HG03095 (cell line): ENCODE measurements around the gene KRT12.

Experiments
- ATAC-seq: cut with Tn5 transposase; IDR thresholded peaks from one replicate; pipeline ENCODE4 v1.9.1; 2021; ENCODE audit warnings: moderate library complexity; ENCODE audit not compliant: unreplicated experiment

Gene KRT12

GRCh38 chr17:40848583-40849235 lies 18.3 kb downstream of the KRT12 start:
- ATAC-seq, result no peak

- no peak for ATAC-seq
These were observed 20.4 kb downstream of the KRT12 start for GRCh38 chr17:40846515-40847144.

DNA sequence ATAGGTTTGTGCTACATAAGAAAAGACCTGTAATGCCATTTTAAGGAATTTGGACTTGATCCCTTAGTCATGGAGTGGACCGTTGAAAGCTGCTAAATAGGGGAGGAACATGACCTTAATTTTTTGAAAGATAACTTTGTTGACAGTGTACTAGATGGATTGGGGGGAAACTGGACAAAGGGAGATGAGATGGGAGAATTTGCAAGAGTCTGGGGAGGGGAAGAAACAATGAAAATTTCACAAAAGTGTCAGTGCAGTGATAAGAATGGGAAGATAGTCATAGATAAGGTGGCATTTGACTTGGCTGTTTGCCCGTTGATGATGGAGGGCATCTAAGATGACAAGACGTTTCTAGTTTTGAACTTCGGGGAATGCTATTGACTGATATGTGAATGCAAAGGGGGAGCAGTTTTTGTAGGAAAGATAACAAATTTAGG lies 22.3 kb downstream of the KRT12 start:
- no peak for ATAC-seq

- ATAC-seq, result no peak
These were observed 23.8 kb downstream of the KRT12 start for GRCh38 chr17:40843242-40843641.

DNA sequence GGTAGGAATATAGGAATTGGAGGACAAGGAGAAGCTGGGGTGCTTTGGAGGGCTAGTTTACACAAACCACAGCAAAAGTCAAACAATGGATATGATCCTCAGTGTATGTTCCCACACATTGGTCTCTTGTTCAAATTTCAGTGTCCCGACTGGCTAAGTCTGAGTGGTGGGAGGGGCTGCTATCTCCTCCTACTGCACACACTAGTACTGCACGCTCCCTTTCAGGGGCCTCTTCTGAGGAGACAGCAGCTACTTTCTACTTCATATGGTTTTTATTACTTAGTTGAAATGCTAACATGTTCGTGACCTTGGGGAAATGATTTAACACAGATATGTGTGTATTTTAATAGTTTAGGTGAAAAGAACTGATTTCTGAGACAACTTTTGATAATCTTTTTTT lies 25.8 kb downstream of the KRT12 start:
- no peak for ATAC-seq

DNA sequence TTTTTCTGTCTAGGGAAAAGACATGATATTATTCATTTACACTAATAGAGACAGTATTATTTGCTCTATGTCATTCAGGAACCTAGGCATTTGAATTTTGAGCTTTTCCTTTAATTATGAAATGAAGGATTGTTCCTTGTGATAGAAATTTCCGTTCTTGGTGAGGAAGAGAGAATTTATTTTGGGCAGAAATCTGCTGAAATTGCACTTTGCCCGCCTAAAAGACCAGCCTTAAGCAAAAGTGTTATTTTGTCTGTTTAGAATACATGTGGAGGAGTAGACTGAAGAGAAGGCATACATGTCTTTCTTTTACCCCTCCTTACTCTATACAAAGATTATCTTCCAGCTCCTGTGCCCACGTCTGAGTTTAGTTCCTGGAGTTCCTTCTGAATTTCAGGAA lies 27.8 kb downstream of the KRT12 start:
- ATAC-seq, result no peak

- no peak for ATAC-seq
These were observed 31.0 kb downstream of the KRT12 start for GRCh38 chr17:40836020-40836419.

DNA sequence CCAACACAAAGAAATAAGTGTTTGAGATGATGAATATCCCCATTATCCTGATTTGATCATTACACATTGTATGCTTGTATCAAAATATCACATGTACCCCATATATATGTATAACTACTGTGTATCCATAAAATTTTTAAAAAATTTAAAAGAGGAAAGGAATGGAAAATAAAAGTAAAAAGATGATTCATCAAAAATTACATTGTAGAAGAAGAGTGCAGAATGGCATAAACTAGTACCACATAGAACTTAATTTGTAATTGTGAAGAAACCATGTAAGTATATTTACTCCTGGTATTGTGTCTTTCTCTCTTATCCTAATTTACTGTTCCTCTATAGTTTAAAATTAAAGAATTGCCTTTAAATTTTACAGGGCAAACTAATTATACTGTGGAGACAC lies 33.1 kb downstream of the KRT12 start:
- no peak for ATAC-seq

DNA sequence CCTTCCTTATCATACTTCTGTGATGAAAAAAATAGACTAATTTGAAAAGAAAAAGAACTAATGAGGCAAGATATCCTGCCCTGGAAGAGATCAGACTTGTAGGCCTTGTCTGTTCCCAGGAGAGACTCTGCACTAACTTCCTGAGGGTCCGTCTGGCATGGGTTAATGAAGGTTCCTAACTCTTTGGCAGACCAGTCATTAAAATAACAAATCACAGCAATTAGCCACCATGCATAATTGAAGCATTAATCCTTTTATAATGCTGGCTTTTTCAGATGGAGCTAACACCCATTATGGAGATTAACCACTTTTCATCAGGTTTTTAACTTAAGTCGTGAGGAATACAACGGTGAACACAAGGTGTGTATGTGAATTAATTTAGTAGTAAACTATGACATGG lies 34.2 kb downstream of the KRT12 start:
- ATAC-seq, result no peak

DNA sequence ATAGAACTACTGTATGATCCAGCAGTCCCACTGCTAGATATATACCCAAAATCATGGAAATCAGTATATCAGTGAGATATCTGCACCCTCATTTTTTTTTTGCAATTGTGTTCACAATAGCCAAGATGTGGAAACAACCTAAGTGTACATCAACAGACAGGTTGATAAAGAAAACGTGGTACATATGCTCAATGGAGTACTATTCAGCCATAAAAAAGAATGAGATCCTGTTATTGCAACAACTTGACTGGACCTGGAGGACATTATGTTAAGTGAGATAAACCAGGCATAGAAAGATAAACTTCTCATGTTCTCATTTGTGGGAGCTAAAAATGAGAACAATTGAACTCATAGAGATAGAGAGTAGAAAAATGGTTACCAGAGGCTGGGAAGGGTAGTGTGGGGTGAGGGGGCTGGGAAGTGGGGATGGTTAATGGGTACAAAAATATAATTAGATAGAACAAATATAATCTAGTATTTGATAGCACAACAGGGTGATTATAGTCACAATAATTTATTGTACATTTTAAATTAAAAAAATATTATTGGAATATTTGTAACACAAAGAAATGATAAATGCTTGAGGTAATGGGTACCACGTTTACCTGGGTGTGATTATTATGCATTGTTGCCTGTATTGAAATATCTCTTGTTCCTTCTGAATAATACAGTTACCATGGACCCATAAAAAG lies 36.8 kb downstream of the KRT12 start:
- ATAC-seq, result no peak

DNA sequence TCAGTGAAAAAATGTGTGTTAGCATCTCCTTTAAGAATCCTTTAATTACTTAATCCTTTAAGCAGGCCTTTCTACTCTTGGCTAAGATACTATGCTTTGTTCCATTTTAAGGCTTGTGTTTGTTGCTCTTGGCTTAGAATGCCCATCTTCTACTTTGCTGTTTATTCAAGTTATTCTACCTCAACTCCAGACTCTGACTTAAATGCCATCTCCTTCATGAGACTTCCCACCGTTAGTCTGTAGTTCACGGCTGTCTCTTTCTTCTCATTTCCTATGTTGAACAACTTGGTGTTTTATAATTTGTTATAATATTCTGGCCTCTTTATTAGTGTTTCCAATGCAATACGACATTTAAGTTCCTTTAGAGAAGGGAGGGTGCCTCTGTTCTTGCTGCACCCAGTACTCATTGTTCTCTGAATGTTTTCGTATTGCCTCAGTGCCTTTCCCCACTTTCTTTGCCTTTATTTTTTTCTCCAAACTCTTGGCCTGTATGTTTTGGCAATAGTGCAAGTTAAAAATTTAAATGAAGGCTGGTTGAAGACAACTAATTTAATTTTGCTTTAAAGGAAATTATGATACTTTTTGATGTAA lies 38.5 kb downstream of the KRT12 start:
- ATAC-seq, result no peak

- no peak for ATAC-seq
These were observed 39.1 kb downstream of the KRT12 start for GRCh38 chr17:40827746-40828453.

GRCh38 chr17:40825599-40825998 lies 41.4 kb downstream of the KRT12 start:
- no peak for ATAC-seq

- ATAC-seq, result no peak
These were observed 42.8 kb downstream of the KRT12 start for GRCh38 chr17:40824015-40824832.

DNA sequence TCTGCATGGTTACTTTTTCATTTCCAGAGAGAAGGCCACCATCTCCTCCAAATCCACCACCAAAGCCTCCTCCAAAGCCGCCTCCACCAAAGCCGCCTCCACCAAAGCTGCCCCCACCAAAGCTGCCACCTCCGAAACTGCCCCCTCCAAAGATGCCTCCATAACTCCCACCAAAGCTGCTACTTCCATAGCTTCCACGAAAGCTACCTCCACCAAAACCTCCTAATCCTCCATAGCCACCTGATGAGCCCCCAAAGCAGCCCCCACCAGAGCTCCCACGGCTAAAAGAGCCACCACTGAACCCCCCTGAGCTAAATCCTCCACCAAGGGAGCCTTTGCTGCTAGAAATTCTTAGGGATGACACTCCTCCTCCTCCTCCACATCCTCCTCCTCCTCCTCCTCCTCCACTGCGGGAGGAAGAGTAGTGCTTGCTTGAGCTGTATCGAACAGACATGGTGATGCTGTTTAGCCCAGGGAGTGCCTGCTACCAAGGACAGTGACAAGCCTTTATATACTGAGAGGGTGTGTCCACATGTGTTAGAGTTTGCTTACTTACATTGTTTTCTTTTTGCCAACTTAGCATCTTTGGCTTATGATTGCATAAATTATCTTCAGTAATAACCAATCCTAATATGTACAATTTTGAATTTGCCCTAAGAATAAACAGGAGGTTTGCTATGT lies 44.8 kb downstream of the KRT12 start, which contains the start of gene KRT10:
Gene KRT10 (minus strand): TSS at position 483 of the 681 bp plus-strand sequence. CDS start 29 bp downstream, at position 454.
- ATAC-seq, result no peak

DNA sequence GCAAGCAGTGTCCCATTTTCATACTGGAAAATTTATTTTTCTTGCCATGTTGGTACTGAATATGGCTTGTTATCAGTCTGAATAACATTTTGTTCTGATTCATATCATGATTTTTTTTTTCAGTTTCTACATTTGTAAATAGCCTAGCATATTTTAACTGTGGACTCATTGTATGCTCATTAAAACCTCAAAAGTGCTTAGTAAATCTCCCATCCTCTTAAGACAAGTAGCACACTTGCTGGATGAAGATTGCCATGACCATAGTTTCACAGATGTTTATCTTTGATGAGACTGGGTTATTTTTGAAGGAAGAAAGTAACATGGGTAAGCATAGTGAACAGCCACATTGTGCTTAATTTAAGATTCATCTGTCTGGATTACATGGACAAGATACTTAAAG lies 45.5 kb downstream of the KRT12 start:
- no peak for ATAC-seq

DNA sequence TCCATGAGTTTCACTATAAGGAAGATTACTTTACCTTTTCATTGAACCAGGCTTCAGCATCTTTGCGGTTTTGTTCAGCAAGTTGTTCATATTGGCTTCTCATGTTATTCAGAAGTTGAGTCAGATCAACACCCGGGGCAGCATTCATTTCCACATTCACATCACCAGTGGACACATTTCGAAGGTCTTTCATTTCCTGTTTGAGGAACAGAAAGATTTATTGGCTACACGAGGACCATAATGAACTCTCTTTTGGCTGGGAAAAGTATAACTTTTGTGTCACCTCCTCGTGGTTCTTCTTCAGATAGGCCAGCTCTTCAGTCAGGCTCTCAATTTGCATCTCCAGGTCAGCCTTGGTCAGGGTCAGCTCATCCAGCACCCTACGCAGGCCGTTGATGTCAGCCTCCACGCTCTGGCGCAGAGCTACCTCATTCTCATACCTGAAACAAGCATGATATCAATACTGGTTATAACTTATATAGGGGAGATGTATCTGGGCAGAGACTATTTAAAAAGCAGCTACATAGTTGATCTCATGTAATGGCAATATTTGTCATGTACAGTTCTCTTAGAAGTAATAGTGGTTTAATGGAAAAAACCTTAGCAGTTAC lies 46.7 kb downstream of the KRT12 start:
- ATAC-seq, result no peak

DNA sequence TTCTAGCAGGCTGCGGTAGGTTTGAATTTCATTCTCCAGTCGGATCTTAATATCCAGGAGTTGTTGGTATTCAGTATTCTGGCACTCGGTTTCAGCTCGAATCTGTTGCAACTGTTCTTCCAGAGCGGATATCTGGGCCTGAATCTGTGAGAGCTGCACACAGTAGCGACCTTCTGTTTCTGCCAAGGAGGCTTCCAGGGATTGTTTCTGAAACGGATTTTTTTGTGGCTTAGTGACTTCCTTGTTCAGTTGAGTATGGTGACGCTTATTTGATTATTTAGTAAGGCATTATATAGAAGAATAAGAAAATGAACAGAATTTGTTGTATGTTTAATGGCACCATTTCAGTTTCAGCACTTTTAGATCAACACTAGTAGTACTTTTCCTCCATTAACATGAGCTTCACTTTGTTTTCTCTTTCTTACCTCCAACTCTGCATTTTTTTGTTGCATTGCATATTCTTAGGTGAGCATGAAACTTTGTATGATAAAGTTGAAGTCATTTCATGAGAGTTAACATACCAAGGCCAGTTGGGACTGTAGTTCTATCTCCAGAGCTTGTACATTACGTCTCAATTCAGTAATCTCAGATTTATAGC lies 47.4 kb downstream of the KRT12 start:
- no peak for ATAC-seq
